Hepatic stellate cell (primary cell): Measurements from ENCODE around the gene CKS1B.
"Not testable (repeated sequence)": the region's sequence is repeated elsewhere in the genome, so short reads cannot be mapped to it uniquely, and the experiment has no call there.

Source experiments
- DNase-seq: peaks from one replicate; pipeline ENCODE4 v3.0.0; 2011; ENCODE audit warnings: low spot score

CKS1B gene

DNA sequence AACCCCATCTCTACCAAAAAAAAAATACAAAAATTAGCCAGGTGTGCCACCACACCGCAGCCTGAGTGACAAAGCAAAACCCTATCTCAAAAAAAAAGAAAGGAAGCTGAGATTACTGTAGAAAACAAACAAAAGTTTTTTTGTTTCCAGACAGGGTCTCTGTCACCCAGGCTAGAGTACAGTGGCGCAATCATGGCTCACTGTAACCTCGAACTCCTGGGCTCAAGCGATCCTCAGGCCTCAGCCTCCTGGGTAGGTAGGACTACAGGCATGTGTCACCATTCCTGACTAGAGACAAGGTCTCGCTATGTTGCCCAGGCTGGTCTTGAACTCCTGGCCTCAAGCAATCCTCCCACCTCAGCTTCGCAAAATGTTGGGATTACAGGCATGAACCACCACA, 10.1 kb upstream of the CKS1B start:
- no peak for DNase-seq

DNA sequence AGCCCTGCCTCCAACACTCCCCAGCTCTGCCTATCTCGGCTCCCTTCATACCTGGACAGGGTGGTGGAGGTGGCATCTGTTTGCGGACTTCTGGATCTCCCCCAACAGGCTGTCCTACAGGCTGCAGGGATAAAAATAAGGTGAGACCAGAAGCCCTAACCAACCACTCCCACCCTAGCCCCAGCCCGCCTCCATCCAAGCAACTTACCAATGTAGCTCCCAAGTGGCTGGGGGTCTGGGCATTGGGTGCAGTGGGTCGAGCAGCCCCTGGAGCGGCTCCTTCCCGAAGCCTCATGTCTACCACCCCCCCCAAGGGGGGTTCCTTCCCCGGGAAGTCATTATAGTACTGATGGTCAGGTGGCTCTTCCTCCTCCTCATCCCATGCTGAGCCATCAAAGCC, 8.4 kb upstream of the CKS1B start:
- DNase-seq: no peak

DNA sequence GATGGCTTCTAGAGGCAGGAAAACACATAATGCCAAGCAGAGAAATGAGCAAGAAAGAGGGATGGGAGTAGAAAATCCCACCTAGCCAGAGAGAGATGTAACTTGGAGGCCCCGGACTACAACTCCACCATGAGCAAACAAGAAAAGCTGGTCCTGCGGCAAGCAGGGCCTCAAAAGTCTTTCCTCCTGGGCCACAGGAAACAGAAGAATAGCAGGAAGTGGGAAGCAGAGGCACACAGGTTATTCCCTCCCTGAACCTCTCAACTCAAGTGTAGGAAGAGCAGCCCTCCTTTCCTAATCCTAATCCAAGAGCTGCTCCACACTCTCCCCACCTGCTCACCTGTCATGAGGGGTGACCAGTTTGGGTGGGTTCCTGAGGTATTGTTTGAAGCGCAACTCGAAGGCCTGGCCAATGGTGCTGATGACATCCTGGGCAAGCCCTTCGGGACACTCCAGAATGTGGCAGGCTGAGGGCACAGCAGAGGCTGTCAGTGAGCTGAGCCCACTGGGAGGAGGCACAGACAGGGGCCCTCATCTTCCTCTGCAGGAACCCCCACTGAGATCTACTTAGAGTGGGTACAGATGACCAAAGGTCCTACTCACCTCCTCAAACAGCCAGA, 7.0 kb upstream of the CKS1B start:
- no peak for DNase-seq

DNA sequence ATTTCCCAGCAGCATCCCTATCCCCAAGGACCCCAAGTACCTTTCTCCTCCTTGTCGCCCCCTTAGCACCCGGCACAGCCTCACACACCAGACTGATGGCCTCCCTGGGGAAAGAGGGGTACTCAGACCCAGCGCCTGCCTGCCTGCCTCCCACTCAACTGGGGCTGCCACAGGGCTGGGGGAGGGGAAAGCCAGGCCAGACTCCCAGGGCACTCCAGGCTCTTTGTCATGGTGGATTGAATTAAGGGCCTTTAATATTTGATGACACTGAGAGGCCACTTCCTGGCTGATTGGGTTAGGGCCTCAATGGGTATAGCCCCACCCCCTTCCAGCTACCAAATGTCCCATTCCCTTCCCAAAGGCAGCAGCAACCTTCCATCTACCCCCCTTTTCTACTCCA, 5.8 kb upstream of the CKS1B start:
- no peak for DNase-seq

DNA sequence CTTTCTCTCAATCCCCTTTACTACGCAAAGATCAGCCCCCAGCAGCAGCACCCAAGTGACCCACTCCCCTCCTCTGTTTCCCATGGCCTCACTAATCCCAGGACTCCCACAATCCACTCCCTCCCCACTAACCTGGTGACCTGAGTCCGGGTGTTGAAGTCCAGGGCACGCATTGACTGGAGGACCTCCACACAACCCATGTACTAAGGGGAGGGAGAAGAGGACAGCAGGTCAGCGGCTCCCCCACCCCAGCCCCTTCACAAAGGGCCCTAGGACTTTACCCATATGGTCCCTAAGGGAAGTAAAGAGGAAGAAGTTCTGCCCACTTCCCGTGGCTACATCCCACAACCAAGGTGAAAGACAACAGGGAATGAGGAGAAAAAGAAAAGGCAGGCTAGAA, 5.2 kb upstream of the CKS1B start:
- DNase-seq: no peak

DNA sequence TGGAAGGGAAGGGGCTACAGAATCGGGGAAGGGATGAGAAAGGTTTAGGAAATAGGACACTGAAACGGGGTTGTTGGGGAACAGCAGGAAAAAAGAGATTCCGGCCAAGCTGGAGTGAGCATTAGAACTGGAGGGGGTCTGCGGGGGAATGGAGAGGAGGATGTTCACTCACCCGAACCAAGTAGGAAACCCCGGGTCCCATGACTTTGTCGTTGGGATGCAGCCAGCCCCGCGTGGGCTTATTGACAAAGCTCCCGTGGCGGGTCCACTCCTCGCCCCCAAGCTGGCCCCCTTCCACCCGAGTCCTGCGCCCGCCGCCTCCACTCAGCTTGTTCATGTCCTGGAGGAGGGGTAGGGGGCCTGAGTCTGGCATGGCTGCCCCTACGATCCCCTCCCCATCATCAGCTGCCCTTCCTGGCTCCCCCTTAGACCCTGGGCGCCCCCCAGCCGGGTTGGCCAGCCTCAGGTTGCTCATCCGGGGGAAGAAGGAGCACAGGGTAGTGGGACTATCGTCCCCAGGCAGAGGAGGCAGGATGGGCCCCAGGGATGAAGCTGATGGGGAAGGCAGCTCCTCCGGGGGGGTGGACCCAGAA, 4.5 kb upstream of the CKS1B start:
- DNase-seq: no peak

DNA sequence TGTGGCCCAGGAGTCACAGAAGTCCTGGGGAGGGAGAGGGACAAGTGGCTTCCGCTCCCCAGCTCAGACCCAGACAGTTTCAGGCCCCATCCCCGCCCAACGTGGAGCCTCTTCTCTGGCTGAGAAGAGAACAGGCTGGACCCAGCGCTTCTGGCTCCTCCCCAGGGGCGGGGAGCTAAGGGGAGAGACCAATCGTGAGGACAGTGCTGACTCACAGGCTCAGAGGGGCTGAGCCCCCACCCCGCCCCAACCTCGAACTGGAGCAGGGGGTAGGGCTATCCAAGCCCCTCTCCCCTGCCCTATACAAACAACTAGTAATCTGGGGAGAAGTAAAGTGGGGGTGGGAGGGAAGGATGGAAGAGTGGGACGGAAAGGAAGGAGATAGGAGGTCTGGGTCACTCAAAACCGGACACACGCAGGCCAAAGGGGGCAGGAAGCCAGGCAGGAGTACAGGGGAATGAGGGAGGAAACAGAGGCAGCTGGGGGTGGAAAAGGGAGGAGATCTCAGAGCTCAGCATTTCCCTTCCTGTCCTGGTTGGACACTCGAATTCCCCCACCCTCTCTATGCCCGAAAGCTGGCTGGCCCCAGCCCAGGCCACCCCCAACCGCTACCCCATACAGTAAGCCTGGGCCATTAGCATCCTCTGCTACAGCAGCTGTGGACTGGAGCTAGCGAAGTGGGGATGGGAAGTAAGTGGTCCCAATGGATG, 3.7 kb upstream of the CKS1B start, which contains the start of gene SHC1:
Gene SHC1, minus strand, starts transcription at position 117 of the 710 bp plus-strand sequence. CDS start 221 bp downstream, outside the sequence.
- peak; percentile 95 for DNase-seq

DNA sequence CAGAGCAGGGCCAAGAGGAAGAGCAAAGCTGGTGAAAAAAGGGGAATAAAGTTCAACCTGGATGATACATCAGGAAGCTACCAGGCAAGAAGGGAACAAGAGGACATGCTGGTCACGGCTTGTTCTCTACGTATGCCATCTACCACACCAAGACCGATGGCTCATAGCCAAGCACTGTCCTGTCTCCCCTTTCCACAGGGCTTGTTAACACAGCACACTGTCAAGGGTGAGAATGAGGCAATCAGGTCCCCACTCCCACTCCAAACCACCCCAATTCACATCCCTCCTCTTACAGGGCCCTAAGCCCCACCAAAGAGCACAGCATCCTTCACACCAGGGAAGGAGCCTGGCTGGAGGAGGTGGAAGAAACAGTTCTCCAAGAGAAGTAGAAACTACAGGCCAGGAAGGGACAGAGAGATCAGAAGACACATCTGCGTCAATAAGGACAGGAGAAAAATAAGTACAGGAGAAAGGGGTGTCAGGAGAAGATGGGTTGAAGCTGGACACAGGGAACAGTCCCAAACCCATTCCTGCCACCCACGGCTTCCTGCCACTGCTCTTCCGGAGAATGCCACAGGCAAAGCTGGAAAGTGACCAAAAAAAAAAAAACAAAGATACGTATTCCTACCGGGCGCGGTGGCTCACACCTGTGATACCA, 3.0 kb upstream of the CKS1B start:
- no peak for DNase-seq

DNA sequence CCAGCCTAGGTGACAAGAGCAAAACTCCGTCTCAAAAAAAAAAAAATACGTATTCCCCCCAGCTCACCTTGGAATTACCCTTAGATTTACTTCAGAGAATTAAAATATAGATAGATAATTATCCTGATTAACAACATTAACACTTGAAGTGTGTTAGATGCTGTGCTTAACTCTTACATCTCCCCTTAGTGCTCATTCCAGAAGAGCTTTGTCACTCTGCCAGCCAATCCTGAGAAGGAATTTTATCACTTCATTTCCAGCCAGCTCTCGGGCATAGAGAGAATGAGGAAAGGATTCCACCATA, 2.3 kb upstream of the CKS1B start:
- DNase-seq: no peak

DNA sequence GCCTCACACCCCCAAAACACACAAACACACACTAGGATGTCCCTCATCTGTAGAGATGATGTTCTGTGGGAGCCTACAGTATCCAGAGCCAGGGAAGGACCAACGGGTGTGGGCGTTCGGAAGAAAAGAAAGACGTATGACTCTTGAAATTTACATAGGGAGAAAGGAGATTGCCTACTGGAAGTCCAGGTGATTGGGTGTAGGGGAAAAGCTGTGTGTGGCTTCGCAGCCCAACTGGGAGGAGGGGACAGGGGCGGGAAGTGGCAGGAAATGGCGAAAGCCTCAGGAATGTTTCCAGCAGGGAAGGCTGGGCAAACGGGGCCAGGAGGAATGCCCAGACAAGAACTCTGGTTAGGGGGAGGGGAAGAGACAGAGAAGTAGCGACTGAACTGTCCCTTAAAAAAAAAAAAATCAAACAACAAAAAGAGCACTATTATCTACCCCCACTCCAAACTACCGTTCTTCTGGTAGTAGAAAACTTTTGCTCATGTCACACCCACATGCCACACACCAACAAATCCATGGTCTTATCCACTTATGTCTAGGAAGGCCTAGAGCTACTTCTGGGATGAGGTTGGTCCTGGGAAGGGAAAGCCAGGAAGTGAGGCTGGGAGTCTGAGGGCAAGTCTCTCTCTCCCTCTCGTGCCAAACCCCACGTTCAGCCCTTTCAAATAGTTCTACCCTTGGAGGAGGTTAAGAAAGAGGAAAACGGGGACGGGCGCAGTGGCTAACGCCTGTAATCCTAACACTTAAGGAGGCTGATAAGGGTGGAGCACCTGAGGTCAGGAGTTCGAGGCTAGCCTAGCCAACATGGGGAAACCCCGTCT, 1.8 kb upstream of the CKS1B start:
- DNase-seq: peak; percentile 91

DNA sequence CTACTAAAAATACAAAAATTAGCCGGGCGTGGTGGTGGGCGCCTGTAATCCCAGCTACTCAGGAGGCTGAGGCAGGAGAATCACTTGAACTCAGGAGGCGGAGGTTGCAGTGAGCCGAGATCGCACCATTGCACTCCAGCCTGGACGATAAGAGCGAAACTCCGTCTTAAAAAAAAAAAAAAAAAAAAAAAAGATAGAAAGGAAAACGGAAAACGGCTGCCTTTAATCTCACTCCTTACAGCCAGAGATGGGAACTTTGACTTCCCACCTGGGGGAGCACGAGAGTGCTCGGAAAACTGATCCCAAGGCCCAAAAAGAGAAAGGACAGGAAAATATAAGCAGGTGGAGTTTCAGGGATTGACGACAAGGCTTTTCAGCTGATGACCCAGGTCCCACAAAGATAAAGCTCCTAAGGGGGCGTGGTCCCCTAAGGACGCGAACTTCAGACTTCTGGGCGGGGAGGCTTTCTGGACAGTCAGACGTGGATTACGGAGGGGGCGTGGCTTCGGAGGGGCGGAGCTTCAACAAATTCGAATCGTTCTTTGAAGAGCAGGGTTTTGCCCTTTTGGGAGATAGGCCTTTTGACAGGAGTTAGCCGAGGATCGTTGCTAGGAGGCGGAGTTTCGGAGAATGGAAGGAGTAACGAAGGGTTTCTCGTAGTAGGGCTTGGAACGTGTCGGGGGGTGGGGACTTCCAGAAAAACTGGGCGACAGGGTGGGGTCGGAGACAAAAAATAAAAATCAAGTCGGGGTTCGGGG, 958 bp upstream of the CKS1B start:
- peak; percentile 78 for DNase-seq

DNA sequence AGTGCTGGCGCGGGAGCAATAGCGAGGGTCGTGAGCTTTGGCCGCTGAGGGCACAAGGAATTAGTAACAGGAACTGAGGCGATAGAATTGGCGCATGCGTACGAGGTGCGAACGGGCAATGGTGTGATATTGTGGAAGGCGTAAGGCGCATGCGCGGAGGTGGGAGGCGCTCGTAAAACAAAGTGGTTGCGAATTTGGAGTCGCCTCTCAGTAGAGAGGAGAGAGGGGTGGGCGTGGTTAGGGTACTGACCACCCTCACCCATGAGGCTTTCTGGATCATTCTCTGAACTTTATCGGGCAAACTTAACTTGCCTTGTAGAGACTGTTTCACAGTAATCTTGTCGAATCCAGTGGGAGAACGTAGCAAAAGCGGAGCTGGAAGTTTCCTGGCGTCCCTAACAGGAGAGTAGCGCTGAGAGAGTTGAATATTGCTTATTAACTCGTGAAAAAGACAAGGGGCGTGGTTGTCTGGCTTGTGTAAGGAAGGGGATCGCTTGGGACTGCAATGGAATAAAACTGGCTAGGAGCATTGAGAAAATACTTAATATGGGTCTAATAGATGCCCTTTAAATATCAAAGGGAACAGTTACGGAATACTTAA, 427 bp downstream of the CKS1B start:
- peak; percentile 86 for DNase-seq

DNA sequence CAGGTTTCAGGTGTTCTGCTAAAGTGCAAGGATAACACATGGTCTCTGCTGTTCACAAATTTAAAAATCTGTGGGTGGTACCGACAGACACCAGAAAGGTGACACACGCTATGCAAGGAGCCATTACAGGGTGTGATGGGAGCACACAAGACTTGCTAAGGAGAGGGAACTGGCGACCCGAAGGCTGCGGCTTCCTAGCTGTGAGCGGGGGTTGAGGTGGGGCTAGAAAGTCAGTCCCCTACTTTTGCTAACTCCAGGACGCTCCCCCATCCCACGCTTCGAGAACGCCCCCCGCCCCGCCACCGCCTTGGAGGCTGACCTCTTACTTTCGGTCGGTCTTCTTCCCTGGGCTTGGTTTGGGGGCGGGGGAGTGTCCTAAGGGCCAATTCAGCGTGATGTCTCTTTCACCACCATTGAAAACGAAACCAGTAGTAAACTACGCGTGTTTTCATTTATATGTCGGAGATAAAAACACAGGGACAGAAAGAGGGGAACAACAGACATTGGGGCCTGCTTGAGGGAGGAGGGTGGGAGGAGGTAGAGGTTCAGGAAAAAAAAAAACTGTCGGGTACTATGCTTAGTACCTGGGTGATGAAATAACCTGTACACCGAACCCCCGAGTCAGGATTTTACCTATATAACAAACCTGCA, 1.1 kb downstream of the CKS1B start:
- peak; percentile 48 for DNase-seq

DNA sequence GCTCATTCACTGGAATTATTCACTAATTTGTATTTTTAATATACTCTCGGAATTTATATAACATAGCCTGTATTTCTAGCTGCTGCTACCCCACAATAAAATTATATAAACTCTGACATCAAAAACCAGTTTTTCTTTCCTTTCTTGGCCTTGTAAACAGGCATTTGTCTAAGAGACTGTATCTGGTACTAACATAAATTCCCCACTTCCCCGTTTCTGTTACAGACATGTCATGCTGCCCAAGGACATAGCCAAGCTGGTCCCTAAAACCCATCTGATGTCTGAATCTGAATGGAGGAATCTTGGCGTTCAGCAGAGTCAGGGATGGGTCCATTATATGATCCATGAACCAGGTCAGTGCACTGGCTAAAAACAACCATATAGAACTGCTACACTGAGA, 3.3 kb downstream of the CKS1B start:
- not testable (repeated sequence) for DNase-seq

DNA sequence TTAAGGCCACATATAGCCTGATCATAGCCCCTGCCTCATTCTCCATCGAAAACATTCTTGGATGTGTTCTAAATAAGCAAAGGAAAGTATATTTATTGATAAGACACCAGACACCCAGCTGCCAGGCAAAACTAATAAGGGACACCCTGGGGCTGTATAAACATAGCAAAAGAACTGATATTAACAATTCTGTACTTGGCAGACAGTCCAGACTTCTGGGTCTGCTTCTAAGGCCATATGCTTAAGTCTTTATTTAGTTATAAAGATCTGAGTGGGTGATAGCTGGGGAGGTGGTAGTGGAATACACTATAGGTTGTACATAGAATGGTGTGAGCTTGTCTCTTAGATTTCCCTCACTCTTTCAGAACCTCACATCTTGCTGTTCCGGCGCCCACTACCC, 3.9 kb downstream of the CKS1B start:
- no peak for DNase-seq

DNA sequence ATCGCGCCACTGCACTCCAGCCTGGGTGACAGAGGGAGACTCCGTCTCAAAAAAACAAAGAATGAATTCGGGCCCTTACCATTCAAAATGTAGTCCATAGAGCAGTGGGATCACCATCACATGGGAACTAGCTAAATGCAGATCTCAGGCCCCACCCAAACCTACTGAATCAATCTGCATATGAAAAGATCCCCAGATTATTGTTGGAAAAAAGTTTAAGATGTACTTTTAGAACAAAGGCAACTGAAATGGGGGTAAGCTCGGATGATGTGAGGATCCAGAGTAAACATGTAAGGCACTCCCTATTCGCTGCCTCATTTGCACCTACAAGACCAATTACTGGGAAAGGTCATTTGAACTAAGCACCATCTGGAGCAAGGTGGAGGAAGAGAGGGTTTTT, 7.9 kb downstream of the CKS1B start:
- no peak for DNase-seq

DNA sequence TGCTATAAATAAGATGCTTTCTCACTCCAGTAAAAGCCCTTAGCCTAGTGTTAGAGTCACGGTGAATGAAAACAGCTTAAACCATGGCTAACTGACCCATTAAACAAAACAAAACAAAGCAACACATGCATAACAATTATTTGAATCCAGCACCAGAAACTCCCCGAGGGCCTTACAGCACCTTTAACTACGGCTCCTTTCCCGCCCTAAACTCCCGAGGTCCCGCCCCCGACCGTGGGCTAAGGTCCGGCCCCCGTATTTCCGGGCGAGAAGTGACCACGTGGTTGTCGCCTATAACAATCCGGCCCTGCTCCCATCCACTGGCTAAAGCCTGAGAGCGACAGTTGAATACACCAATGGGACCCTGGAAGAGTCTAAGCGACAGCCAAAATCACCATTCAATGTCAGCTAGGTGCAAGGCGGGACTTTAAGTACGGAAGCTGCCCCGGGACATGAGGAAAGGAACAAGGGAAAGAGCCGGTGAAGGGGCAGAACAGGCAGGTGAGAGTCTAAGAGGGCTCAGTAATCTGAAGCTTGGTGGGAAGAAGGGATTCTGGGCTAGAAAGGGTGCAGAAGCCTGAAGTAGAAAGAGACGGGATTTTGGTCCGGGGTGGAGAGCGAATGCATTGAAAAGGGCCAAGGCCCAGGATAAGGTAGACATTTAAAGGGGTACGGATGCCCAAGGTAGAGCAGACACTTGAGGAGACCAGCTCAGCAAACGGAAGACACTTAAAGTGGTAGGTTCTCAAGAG, 8.6 kb downstream of the CKS1B start, which contains the start of gene FLAD1:
Gene FLAD1, plus strand, starts transcription at position 448 of the 752 bp plus-strand sequence. CDS start 351 bp downstream, outside the sequence.
- DNase-seq: peak; percentile 100

DNA sequence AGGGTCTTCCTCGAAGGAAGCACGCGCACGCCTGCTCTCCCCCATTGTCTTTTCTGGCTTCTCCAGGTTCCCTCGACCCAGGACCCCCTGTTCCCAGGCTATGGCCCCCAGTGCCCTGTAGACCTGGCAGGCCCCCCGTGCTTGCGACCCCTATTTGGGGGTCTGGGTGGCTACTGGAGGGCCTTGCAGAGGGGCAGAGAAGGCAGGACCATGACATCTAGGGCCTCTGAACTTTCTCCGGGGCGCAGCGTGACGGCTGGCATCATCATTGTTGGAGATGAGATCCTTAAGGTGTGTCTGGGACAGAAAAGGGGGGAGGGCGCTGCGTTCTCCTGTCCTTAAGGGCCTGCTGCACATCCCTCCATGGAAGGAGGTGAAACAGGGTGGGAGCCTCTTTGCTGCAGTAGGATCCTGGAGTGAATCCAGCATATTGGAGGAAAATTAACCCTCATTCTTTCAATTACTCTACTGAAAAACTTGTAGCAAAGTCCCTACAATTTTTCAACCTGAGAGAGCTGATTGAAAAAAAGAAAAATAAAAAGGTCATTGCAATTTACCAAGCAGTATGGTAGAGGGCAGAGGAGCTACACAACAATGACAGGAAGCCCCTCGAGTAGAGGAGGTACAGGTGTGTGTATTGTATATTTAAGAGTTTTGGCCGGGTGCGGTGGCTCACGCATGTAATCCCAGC, 9.4 kb downstream of the CKS1B start:
- no peak for DNase-seq

DNA sequence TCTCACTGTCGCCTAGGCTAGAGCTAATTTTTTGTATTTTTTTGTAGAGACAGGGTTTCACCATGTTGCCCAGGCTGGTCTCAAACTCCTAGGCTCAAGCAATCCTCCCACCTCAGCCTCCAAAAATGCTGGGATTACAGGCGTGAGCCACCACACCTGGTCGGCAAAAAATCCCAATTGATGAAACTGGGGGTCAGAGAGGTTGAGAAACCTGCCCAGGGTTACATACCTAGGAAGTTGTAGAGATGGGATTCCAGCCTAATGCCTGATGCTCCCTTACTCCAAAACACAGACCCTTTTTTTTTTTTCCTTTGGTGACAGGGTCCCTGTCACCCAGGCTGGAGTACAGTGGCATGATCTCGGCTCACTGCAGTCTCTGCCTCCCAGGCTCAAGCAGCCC, 12.3 kb downstream of the CKS1B start:
- not testable (repeated sequence) for DNase-seq
